H1 (cell line): ENCODE data around the gene CRB2. TPM values are rescaled to one million over a fixed set of nuclear protein-coding genes. Genes with fewer than 3 reads are reported as not detected.

Source experiments
- BCL11A ChIP-seq, 2 experiments: IDR thresholded peaks; one replicate each; pipeline ENCODE4 v1.6.1; 2011; ENCODE audit warnings: low read depth in 2 of 2, low read length in 2 of 2, mild to moderate bottlenecking in 2 of 2
- CBX5 ChIP-seq: fragments of 300-800, 300-1000 bp; sonication (generic); IDR thresholded peaks from 2 replicates; pipeline ENCODE4 v1.7.1; 2016; ENCODE audit warnings: antibody characterized with exemption, low read length, low read depth
- CHD2 ChIP-seq: IDR thresholded peaks from 2 replicates; pipeline ENCODE4 v1.6.1; 2012; ENCODE audit warnings: low read length, improper control_type of control experiment
- KDM5A ChIP-seq: fragments of 200-600 bp; IDR thresholded peaks from 2 replicates; pipeline ENCODE4 v1.7.1; 2012; ENCODE audit warnings: mild to moderate bottlenecking, low read length, inconsistent platforms, mixed read lengths
- TAF1 ChIP-seq: IDR thresholded peaks from 2 replicates; pipeline ENCODE4 v1.6.1; 2011; ENCODE audit warnings: mild to moderate bottlenecking, low read depth, low read length
- TBP ChIP-seq: IDR thresholded peaks from 2 replicates; pipeline ENCODE4 v1.6.1; 2011; ENCODE audit warnings: low read depth, low read length, improper control_type of control experiment
- USF2 ChIP-seq: IDR thresholded peaks from 2 replicates; pipeline ENCODE4 v1.6.1; 2011; ENCODE audit warnings: low read length, improper control_type of control experiment
- polyA plus RNA-seq, 7 experiments: library from polyadenylated mRNA; depleted of rRNA in 3 of 7; stranded (reverse) in 5 of 7; unstranded in 2 of 7; fragments of >200 nt in 5 of 7; fragments of 200-250 nt in 2 of 7; gene quantifications; 1 replicate in 5 of 7; 2 replicates in 1 of 7; 4 replicates in 1 of 7; pipeline versions ENCODE4 v1.2.1 to v1.2.3, GENCODE V29; 2011 to 2013; ENCODE audit warnings: missing spikeins in 2 of 7, mixed read lengths in 2 of 7
- total RNA-seq: library from RNA; stranded (reverse); fragmentation: NEBNext Ultra II Directional; extraction: Animal tissue kit (Norgen Biotek cat#: 25700); gene quantifications from 2 replicates; pipeline ENCODE4 v1.2.1, GENCODE V29; 2021
- TF ChIP-seq, protein P1 (sequence below): fragments of 300-600 bp; sonication (generic); IDR thresholded peaks from 2 replicates; pipeline ENCODE4 v1.7.1; 2012; ENCODE audit warnings: low read length, moderate library complexity, mild to moderate bottlenecking, inconsistent platforms; ENCODE audit not compliant: insufficient replicate concordance
- TF ChIP-seq, protein P2 (sequence below): IDR thresholded peaks from 2 replicates; pipeline ENCODE4 v1.6.1; 2012; ENCODE audit warnings: inconsistent platforms

CRB2 gene
- total and polyA plus RNA-seq, 2 of the 8 experiments (the other 6 are each of a cell fraction or from before 2014, with no cell fraction given): 4.0 to 8.4 TPM

- TF ChIP-seq, protein P1, sequence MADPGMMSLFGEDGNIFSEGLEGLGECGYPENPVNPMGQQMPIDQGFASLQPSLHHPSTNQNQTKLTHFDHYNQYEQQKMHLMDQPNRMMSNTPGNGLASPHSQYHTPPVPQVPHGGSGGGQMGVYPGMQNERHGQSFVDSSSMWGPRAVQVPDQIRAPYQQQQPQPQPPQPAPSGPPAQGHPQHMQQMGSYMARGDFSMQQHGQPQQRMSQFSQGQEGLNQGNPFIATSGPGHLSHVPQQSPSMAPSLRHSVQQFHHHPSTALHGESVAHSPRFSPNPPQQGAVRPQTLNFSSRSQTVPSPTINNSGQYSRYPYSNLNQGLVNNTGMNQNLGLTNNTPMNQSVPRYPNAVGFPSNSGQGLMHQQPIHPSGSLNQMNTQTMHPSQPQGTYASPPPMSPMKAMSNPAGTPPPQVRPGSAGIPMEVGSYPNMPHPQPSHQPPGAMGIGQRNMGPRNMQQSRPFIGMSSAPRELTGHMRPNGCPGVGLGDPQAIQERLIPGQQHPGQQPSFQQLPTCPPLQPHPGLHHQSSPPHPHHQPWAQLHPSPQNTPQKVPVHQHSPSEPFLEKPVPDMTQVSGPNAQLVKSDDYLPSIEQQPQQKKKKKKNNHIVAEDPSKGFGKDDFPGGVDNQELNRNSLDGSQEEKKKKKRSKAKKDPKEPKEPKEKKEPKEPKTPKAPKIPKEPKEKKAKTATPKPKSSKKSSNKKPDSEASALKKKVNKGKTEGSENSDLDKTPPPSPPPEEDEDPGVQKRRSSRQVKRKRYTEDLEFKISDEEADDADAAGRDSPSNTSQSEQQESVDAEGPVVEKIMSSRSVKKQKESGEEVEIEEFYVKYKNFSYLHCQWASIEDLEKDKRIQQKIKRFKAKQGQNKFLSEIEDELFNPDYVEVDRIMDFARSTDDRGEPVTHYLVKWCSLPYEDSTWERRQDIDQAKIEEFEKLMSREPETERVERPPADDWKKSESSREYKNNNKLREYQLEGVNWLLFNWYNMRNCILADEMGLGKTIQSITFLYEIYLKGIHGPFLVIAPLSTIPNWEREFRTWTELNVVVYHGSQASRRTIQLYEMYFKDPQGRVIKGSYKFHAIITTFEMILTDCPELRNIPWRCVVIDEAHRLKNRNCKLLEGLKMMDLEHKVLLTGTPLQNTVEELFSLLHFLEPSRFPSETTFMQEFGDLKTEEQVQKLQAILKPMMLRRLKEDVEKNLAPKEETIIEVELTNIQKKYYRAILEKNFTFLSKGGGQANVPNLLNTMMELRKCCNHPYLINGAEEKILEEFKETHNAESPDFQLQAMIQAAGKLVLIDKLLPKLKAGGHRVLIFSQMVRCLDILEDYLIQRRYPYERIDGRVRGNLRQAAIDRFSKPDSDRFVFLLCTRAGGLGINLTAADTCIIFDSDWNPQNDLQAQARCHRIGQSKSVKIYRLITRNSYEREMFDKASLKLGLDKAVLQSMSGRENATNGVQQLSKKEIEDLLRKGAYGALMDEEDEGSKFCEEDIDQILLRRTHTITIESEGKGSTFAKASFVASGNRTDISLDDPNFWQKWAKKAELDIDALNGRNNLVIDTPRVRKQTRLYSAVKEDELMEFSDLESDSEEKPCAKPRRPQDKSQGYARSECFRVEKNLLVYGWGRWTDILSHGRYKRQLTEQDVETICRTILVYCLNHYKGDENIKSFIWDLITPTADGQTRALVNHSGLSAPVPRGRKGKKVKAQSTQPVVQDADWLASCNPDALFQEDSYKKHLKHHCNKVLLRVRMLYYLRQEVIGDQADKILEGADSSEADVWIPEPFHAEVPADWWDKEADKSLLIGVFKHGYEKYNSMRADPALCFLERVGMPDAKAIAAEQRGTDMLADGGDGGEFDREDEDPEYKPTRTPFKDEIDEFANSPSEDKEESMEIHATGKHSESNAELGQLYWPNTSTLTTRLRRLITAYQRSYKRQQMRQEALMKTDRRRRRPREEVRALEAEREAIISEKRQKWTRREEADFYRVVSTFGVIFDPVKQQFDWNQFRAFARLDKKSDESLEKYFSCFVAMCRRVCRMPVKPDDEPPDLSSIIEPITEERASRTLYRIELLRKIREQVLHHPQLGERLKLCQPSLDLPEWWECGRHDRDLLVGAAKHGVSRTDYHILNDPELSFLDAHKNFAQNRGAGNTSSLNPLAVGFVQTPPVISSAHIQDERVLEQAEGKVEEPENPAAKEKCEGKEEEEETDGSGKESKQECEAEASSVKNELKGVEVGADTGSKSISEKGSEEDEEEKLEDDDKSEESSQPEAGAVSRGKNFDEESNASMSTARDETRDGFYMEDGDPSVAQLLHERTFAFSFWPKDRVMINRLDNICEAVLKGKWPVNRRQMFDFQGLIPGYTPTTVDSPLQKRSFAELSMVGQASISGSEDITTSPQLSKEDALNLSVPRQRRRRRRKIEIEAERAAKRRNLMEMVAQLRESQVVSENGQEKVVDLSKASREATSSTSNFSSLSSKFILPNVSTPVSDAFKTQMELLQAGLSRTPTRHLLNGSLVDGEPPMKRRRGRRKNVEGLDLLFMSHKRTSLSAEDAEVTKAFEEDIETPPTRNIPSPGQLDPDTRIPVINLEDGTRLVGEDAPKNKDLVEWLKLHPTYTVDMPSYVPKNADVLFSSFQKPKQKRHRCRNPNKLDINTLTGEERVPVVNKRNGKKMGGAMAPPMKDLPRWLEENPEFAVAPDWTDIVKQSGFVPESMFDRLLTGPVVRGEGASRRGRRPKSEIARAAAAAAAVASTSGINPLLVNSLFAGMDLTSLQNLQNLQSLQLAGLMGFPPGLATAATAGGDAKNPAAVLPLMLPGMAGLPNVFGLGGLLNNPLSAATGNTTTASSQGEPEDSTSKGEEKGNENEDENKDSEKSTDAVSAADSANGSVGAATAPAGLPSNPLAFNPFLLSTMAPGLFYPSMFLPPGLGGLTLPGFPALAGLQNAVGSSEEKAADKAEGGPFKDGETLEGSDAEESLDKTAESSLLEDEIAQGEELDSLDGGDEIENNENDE: no peak
- TF ChIP-seq KDM5A (no peak), CBX5 (no peak), TAF1 (no peak), TBP (no peak), BCL11A (IDR thresholded peaks at IDR 0.05; ENCODE audit: low read depth in 2 of 2, low read length in 2 of 2) (no peak), USF2 (no peak), CHD2 (no peak)
- TF ChIP-seq, protein P2, sequence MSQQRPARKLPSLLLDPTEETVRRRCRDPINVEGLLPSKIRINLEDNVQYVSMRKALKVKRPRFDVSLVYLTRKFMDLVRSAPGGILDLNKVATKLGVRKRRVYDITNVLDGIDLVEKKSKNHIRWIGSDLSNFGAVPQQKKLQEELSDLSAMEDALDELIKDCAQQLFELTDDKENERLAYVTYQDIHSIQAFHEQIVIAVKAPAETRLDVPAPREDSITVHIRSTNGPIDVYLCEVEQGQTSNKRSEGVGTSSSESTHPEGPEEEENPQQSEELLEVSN: no peak
These were observed 39.8 kb upstream of the CRB2 start (continued) for GRCh38 chr9:123316053-123316718.
